Measurements from ENCODE around the gene NAGS. TPM values are rescaled to one million over a fixed set of nuclear protein-coding genes. Genes with fewer than 3 reads are reported as not detected.

Gene NAGS
- total RNA-seq, 1 donor from 2014 or later, result 0.40 TPM

DNA sequence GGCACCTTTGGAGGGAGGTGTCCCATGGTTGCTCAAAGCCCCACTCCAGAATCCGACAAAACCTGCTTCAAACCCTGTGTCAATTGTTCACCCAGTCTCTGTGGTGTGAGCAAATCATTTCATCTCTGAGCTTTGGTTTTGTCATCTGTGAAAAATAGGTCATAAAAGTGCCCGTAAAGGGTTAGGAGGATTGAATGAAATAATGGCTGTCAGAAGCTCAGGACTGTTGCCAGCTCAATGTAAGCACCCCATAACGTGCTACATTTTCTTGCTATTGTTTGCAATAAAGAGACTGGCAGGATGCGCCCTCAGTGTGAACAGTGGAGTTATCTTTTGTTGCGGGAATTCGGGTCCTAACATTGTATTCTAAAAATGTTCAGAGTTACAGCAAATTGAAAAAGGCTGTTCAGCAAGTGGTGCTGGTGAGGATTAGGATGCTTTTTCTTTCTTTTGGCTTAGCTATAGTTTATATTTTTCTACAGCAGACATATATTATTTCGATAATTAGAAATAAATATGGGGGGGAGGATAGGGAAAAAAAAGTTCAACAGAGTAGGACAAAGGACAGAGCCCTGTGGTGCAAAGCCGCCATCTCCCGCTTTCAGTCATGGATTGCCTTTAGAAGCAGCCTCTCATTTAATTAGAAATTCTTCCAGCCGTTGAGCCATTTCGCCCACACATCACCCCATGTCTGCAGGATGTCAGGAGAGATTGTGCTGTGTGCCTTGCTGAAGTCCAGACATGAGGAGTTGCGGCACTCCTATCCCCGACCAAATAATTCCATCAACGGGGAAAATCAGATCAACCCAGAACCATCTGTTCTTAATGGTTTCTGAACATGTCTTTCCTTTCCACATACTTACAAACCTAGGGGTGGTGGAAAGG lies 29.8 kb upstream of the NAGS start:
- H3K4me1 Mint-ChIP-seq (ENCODE audit: low read depth), result no peaks in the 10 kb centered on the region
- TF ChIP-seq, protein P1, sequence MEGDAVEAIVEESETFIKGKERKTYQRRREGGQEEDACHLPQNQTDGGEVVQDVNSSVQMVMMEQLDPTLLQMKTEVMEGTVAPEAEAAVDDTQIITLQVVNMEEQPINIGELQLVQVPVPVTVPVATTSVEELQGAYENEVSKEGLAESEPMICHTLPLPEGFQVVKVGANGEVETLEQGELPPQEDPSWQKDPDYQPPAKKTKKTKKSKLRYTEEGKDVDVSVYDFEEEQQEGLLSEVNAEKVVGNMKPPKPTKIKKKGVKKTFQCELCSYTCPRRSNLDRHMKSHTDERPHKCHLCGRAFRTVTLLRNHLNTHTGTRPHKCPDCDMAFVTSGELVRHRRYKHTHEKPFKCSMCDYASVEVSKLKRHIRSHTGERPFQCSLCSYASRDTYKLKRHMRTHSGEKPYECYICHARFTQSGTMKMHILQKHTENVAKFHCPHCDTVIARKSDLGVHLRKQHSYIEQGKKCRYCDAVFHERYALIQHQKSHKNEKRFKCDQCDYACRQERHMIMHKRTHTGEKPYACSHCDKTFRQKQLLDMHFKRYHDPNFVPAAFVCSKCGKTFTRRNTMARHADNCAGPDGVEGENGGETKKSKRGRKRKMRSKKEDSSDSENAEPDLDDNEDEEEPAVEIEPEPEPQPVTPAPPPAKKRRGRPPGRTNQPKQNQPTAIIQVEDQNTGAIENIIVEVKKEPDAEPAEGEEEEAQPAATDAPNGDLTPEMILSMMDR (IDR thresholded peaks at IDR 0.05), result no peak
- no peak overlapping the region for H3K4me3 Mint-ChIP-seq (ENCODE audit: unreplicated experiment)
- peaks cover 40% of the 10 kb centered on the region for H3K27me3 Mint-ChIP-seq (ENCODE audit: low read depth)
- no peaks in the 10 kb centered on the region for H3K36me3 Mint-ChIP-seq (ENCODE audit: low read depth)
- H3K27ac Mint-ChIP-seq (ENCODE audit: unreplicated experiment), result no peak overlapping the region
- peak; percentile 17 for DNase-seq (ENCODE audit: low spot score)
- no peaks in the 10 kb centered on the region for H3K9me3 Mint-ChIP-seq (ENCODE audit: low read depth)

DNA sequence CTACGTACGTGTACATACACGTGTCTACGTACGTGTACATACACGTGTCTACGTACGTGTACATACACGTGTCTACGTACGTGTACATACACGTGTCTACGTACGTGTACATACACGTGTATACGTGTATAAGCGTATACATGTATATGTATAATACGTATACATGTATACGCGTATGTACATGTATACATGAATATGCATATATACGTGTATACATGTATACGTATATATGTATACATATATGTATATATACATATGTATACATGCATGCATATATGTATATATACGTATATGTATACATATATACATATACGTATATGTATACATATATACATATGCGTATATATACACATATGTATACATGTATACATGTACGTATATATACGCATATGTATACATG lies 28.5 kb upstream of the NAGS start:
- Mint-ChIP-seq H3K36me3 (ENCODE audit: low read depth) (no peaks in the 10 kb centered on the region), H3K27me3 (ENCODE audit: low read depth) (peaks cover 44% of the 10 kb centered on the region), H3K9me3 (ENCODE audit: low read depth) (no peaks in the 10 kb centered on the region), H3K4me1 (ENCODE audit: low read depth) (no peaks in the 10 kb centered on the region), H3K27ac (ENCODE audit: unreplicated experiment) (no peak overlapping the region), H3K4me3 (ENCODE audit: unreplicated experiment) (no peak overlapping the region)
- TF ChIP-seq, protein P1 (IDR thresholded peaks at IDR 0.05), result no peak
- DNase-seq (ENCODE audit: low spot score), result no peak

DNA sequence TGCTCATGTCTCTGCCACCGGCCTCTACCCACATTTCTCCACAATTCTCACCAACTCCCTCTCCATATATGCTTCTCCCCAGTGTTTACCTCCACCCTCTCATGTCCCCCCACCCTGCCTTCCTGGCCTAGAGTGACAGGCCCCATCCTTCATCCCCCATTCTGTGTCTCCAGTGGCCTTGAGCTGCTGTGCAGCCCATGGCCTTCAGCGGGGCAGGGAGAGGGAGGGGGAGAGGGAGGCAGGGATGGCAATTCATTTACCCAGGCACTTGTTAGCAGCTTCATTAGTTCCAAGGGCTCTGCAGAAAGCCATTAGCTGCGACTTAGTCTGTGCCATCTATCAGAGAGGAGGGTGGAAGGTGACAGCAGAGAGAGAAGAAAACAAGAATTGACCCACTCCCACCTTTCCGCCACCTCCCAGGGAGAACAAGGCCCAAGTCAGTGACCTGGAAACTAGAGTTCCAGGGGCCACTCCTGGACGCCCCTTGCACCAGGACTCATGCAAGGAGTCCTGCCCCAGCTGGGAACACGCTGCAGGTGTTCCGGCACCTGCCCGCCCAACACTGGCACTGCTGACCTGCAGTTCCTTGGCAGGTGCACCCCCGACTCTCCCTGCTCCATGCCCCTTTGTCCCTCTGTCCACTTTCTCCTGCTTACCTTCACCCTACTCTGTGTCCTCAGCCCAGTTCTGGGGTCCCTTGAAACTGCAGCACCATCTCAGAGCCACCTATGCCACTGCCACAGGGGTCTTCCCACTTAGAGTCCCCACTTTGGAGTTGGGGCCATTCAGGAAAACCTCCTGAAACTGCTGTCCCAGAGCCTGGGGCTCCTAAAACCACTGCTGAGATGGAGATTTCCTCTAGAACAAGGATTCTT lies 27.2 kb upstream of the NAGS start:
- Mint-ChIP-seq H3K9me3 (ENCODE audit: low read depth) (no peaks in the 10 kb centered on the region), H3K4me3 (ENCODE audit: unreplicated experiment) (no peak overlapping the region), H3K27ac (ENCODE audit: unreplicated experiment) (no peak overlapping the region), H3K27me3 (ENCODE audit: low read depth) (peaks cover 52% of the 10 kb centered on the region), H3K36me3 (ENCODE audit: low read depth) (no peaks in the 10 kb centered on the region), H3K4me1 (ENCODE audit: low read depth) (no peaks in the 10 kb centered on the region)
- peak; percentile 69 for DNase-seq (ENCODE audit: low spot score)
- TF ChIP-seq, protein P1 (IDR thresholded peaks at IDR 0.05), result no peak

GRCh38 chr17:43978078-43978477 lies 26.3 kb upstream of the NAGS start:
- H3K36me3 Mint-ChIP-seq (ENCODE audit: low read depth), result no peaks in the 10 kb centered on the region
- peaks cover 60% of the 10 kb centered on the region for H3K27me3 Mint-ChIP-seq (ENCODE audit: low read depth)
- H3K9me3 Mint-ChIP-seq (ENCODE audit: low read depth), result no peaks in the 10 kb centered on the region
- no peaks in the 10 kb centered on the region for H3K4me1 Mint-ChIP-seq (ENCODE audit: low read depth)
- TF ChIP-seq, protein P1 (IDR thresholded peaks at IDR 0.05), result no peak
- H3K4me3 Mint-ChIP-seq (ENCODE audit: unreplicated experiment), result no peak overlapping the region
- H3K27ac Mint-ChIP-seq (ENCODE audit: unreplicated experiment), result no peak overlapping the region
- DNase-seq (ENCODE audit: low spot score), result no peak

- no peaks in the 10 kb centered on the region for H3K9me3 Mint-ChIP-seq (ENCODE audit: low read depth)
- H3K36me3 Mint-ChIP-seq (ENCODE audit: low read depth), result no peaks in the 10 kb centered on the region
- DNase-seq (ENCODE audit: low spot score), result peak; percentile 2
- no peaks in the 10 kb centered on the region for H3K4me1 Mint-ChIP-seq (ENCODE audit: low read depth)
- no peak overlapping the region for H3K27ac Mint-ChIP-seq (ENCODE audit: unreplicated experiment)
- no peak overlapping the region for H3K4me3 Mint-ChIP-seq (ENCODE audit: unreplicated experiment)
- TF ChIP-seq, protein P1 (IDR thresholded peaks at IDR 0.05), result no peak
- H3K27me3 Mint-ChIP-seq (ENCODE audit: low read depth), result peaks cover 59% of the 10 kb centered on the region
Measured at GRCh38 chr17:43979011-43979410, 25.4 kb upstream of the NAGS start.

Data from chondrocyte (in vitro differentiated cells).